ENCODE results near the gene HNRNPF.
"Not testable (repeated sequence)": the region's sequence is repeated elsewhere in the genome, so short reads cannot be mapped to it uniquely, and the experiment has no call there.

The HNRNPF gene, protein sequence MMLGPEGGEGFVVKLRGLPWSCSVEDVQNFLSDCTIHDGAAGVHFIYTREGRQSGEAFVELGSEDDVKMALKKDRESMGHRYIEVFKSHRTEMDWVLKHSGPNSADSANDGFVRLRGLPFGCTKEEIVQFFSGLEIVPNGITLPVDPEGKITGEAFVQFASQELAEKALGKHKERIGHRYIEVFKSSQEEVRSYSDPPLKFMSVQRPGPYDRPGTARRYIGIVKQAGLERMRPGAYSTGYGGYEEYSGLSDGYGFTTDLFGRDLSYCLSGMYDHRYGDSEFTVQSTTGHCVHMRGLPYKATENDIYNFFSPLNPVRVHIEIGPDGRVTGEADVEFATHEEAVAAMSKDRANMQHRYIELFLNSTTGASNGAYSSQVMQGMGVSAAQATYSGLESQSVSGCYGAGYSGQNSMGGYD

DNA sequence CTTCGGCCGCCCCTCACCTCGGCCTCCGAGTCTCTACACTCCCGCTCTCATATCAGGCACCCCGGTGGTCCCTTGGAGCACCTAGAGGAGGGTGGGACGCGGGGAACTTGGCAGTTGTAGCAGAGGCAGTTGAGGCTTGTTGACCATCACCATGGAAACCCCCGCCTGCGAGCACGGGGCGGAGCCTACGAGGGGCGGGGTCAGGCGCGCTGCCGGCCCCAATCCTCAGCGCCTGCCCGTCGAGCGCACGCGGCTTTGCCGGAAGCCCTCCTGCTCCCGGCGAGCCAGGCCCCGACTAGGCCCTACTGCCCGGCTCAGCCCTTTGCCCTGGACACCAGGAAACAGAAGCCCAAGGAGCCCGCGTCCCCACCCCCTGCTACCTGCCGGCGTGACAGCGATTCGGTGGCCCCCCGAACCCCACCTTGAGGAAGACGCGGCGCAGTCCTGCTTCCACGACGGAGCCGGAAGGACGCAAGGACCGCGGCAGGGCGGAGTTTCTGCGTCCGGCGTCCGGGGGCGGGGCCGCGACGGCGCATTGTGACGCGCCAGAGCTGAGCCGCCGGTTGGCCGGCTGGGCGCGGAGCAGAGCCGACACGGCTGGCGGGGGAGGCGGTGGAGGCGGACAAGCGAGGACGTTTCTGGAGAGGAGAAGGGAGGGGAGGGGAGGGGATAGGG lies at the start of gene HNRNPF:
HNRNPF (minus strand) TSS at position 477 of the 675 bp plus-strand sequence. CDS start 21,302 bp downstream, outside the sequence.
- DNase-seq (ENCODE audit: low read depth), result peak; percentile 96

DNA sequence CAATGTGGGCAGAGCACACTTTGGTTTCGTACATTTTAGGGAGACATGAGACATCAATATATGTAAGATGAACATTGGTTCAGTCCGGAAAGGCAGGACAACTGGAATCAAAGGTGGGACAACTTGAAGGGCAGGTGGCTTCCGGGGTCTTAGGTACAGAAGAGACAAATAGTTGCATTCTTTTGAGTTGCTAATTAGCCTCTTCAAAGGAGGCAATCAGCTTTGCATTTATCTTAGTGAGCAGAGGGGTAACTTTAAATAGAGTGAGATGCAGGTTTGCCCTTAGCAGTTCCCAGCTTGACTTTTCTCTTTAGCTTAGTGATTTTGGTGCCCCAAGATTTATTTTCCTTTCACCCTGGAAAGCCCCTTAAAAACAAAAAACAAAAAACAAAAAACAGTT lies 49.2 kb upstream of the HNRNPF start:
- DNase-seq (ENCODE audit: low read depth), result no peak

DNA sequence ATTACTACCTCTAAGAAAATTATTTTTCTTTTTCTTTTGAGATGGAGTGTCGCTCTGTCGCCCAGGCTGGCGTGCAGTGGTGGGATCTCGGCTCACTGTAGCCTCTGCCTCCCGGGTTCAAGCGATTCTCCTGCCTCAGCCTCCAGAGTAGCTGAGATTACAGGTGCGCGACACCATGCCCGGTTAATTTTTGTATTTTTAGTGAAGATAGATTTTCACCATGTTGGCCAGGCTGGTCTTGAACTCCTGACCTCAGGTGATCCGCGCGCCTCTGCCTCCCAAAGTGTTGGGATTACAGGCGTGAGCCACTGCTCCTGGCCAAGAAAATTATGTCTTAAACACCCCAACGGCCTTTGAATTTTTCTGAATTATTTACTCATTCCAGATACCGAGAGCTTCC lies 47.6 kb upstream of the HNRNPF start:
- not testable (repeated sequence) for DNase-seq (ENCODE audit: low read depth)

DNA sequence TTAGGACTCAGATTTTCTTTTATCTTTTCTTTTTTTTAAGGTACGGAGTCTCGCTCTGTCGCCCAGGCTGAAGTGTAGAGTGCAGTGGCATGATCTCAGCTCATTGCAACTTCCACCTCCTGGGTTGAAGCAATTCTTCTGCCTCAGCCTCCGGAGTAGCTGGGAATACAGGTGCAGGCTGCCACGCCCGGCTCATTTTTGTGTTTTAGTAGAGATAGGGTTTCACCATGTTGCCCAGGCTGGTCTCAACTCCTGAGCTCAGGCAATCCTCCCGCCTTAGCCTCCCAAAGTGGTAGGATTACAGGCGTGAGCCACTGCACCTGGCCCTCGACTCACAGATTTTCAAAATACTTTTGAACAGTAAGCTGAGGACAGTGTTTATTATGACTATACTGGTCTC lies 45.0 kb upstream of the HNRNPF start:
- not testable (repeated sequence) for DNase-seq (ENCODE audit: low read depth)

DNA sequence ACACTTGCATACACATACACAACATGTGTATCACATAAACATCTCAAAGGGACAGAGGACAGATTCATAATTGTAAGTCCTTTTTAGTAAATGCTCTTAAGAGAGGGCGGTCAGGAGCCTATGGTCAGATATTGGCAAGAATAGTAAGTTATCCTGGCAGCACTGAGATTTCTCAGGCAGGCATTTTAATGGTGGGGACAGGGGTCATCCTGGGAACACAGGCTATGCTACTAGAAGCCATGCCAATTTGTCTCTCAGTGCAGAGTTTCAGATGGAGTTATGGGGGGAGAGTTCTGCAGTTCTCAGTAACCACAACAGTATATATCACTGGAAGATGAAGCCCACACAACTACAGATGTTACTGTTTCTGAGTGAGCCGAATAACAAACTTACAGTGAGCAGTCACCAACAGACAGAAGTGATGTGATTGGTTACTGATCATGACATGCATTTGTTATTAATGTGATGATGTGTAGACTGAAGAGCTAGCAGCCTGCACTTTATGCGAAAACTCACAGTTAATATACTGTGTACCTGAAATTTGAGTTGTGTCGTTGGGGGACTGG lies 44.4 kb upstream of the HNRNPF start:
- DNase-seq (ENCODE audit: low read depth), result no peak

DNA sequence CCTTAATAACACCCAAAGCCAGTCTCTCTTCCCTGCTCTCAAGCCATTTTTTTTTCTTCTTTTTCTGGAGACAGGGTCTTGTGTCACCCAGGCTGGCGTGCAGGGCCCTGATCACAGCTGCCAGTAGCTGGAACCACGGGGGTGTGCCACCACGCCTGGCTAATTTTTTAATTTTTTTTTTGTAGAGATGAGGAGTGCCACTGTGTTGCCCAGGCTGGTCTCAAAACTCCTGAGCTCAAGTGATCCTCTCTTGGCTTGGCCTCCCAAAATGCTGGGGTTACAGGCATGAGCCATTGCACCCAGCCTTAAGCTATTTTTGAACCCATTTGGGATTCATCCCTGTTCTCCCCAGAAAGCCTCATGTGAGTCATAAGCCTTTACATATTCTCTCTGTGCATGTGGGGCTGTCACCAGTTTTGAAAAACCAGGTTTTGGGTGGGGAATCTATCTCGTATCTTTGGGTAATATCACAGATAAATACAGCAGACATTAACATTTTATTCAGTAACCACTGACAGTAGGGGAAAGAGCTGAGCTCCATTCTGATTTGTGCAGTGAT lies 43.4 kb upstream of the HNRNPF start:
- no peak for DNase-seq (ENCODE audit: low read depth)

DNA sequence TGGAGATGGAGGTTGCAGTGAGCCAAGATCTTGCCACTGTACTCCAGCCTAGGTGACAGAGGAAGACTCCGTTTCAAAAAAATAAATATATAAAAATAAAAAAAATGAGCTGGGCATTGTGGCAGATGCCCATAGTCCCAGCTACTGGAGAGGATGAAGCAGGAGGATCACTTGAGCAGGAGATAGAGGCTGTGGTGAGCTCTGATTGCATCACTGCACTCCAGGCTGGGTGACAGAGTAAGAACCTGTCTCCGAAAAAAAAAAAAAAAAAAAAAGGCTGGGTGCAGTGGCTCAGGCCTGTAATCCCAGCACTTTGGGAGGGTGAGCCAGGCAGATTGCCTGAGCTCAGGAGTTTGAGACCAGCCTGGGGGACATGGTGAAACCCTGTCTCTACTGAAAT lies 39.8 kb upstream of the HNRNPF start:
- DNase-seq (ENCODE audit: low read depth), result no peak

DNA sequence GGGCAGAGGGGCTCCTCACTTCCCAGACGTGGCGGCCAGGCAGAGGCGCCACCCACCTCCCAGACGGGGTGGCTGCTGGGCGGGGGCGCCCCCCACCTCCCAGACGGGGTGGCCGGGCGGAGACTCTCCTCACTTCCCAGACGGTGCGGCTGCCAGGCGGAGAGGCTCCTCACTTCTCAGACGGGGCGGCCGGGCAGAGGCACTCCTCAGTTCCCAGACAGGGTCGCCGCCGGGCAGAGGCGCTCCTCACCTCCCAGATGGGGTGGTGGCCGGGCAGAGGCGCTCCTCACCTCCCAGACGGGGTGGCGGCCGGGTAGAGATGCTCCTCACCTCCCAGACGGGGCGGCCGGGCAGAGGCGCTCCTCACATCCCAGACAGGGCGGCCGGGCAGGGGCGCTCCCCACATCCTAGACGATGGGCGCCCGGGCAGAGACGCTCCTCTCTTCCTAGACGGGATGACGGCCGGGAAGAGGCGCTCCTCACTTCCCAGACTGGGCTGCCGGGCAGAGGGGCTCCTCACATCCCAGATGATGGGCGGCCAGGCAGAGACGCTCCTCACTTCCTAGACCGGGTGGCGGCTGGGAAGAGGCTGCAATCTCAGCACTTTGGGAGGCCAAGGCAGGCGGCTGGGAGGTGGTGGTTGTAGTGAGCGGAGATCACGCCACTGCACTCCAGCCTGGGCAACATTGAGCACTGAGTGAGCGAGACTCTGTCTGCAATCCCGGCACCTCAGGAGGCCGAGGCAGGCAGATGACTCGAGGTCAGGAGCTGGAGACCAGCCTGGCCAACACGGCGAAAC lies 37.4 kb upstream of the HNRNPF start:
- not testable (repeated sequence) for DNase-seq (ENCODE audit: low read depth)

DNA sequence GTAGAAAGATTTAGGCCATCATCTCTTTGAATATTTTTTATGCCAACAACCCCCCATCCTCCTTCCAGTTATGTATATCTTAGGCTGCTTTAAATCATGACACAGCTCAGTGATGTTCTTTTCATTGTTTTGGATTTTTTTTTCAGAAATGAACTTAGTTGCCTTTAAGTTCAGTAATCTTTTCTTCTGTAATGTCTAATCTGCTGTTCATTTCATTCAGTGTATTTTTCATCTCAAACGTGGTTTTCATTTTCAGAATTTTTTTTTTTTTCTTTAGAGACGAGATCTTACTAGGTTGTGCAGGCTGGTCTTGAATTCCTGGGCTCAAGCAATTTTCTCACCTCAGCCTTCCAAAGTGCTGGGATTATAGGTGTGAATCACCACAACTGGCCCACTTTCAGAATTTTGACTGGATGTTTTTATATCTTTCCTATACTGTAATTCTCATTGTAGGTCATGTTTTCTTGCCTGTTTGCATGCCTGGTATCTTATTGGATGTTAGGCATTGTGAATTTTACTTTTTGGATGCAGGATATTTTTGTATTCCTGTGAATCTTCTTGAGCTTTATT lies 36.0 kb upstream of the HNRNPF start:
- no peak for DNase-seq (ENCODE audit: low read depth)

DNA sequence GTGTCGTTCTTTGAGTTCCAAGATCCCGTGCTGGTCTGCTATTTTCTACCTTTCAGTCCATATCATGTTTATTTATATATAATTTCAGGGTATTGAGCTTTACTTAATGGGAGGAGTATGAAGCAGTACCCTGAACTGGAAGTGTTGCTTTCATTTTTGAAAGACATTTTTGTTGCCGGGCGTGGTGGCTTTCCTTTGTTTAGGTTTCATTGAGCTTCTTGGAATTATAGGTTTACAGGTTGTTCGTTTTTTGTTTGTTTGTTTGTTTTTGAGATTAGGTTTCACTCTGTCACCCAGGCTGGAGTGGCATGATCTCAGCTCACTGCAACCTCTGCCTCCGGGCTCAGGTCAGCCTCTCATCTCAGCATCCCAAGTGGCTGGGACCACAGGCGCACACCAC lies 35.3 kb upstream of the HNRNPF start:
- no peak for DNase-seq (ENCODE audit: low read depth)

DNA sequence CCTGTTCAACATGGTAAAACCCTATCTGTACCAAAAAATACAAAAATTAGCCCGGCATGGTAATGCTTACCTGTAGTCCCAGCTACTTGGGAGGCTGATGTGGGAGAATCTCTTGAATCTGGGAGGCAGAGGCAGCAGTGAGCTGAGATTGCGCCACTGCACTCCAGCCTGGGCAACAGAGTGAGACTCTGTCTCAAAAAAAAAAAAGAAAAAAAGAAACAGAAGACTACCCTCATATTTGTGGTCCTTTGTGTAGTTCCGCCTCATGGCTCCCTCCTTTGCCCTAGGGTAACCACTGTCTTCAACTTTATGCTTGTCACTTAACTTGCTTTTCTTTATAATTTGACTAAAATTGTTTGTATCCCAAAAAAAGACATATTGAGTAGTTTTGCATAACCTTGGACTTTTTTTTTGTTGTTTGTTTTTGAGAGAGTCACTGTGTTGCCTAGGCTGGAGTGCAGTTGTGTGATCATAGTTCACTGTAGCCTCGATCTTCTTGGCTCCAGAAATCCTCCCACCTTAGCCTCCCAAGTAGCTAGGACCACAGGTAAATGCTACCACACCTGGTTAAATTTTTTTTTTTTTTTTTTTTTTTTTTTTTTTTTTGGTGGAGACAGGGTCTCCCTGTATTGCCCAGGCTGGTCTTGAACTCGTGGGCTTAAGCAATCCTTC lies 31.6 kb upstream of the HNRNPF start:
- DNase-seq (ENCODE audit: low read depth), result no peak

DNA sequence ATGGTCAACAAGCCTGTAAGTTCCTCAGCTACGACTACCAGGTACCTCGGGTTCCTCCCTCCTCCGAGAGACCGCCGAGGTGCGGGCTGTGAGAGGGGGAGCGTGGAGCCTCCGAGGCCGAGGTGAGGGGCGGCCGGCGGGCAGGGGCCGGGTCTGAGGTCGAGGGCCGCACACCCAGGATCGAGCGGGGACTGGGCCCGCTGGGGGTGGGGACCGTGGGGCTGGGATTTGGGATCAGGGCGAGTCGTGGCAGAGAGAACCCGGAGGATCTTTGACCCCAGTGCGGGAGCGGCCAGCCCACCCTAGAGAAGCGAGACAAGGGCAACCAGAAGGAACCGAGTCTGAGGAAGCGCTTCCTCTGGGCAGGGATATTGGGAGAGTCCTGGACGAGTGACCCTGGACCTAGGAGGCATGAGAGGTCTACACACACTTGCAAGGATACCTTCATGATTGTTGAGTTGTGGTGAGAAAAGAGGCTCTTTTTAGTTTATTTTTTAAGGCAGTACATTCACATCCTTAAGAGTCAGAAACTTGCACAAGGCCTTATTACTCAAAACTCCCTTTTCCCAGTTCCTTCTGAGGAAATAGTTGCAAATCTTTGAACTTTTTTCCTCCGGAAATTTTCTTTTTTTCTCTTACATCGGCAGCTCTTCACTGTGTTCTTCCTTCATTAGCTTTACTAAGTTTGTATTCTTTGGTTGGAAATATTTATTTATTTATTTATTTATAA lies 28.3 kb upstream of the HNRNPF start:
- peak; percentile 28 for DNase-seq (ENCODE audit: low read depth)

DNA sequence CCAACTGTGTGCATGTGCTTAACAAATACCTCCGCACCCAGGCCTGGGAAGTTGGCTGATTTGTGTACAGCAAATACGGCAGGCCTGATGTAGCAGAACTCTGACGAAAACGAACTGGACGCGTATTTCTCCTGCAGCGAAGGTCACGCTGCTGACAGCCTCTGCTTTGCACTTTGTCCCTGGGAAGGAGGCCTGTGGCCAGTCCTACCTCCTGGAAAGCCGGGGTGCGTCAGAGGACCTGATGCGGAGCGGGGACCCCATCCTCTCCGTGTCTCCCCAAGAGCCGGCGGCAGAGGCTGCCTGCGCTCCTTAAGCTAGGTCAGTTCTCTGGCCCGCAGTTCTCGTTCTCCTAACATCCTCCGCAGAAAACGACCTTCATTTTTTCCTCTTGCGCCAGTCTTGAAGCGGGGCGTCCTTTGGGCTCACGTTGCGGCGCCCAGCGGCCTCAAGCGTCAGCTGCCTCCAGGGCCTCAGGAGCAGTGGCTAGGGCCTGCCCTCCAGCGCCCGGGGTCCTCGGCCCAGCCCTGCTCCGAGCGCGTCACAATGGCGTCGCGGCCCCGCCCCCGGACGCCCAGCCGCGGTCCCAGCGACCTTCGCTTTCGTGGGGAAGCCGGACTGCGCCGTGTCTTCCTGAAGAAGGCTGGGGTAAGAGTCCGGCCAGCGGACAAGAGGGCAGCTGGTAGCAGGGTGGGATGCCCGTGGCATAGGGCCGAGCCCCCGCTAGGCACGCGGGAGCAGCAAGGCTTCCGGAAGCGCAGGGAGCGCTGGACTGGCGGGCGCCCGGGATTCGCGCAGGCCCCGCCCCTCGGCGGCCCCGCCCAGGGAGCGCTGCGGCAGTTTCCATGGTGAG lies 27.5 kb upstream of the HNRNPF start, which contains the start of gene ZNF487:
ZNF487 (plus strand) TSS at position 821 of the 850 bp plus-strand sequence. CDS start 38,703 bp downstream, outside the sequence.
- DNase-seq (ENCODE audit: low read depth), result peak; percentile 90

DNA sequence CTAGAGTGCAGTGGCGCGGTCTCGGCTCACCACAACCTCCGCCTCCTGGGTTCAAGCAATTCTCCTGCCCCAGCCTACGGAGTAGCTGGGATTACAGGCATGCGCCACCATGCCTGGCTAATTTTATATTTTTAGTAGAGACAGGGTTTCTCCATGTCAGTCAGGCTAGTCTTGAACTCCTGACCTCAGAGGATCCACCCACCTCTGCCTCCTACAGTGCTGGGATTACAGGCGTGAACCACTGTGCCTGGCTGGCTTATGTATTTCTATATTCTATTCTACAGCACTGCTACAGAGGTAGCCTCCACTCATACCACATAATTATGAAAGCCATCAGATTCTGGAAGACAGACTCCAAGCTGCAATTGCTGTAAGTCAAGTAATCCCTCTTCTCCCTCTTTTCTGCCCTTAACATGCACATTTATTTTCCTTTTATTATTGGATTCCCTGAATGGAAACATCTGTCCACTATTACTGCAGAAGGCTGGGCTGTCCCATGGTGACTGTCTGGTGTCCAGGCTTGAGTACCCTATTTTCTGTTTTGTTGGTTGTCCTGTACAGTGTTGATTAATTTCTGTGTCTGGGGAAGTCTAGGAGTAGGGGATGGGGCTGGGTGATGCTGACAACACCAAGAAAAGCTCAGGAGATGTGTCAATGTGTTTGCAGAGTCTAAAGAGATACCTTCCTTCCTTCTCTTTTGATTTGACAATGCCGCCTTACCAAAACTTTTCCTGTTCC lies 22.1 kb upstream of the HNRNPF start:
- DNase-seq (ENCODE audit: low read depth), result no peak

DNA sequence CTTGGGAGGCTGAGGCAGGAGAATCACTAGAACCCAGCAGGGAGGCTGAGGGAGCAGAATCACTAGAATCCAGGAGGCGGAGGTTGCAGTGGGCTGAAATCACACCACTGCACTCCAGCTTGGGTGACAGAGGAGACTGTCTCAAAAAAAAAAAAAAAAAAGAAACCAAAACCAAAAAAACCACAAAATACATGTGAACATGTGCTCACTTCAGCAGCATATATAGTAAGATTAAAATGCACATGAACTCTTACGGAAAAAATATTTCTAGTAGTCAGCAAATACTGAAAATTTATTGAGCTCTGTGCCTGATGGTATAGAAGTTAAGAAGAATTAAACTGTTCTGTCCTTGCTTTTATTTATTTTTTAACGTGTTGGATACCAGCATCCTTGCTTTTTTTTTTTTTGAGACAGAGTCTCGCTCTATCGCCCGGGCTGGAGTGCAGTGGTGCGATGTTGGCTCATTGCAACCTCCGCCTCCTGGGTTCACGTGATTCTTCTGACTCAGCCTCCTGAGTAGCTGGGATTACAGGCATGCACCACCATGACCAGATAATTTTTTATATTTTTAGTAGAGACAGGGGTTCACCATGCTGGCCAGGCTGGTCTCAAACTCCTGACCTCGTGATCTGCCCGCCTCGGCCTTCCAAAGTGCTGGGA lies 18.3 kb upstream of the HNRNPF start:
- no peak for DNase-seq (ENCODE audit: low read depth)

DNA sequence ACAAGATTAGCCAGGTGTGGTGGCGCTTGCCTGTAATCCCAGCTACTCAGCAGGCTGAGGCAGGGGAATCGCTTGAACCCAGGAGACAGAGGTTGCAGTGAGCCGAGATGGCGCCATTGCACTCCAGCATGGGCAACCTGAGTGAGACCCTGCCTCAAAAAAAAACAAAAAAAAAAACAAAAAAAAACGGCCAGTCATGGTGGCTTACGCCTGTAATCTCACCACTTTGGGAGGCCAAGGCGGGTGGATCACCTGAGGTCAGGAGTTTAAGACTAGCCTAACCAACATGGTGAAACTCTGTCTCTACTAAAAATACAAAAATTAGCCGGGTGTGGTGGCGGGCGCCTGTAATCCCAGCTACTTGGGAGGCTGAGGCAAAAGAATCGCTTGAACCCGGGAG lies 17.5 kb upstream of the HNRNPF start:
- DNase-seq (ENCODE audit: low read depth), result not testable (repeated sequence)

DNA sequence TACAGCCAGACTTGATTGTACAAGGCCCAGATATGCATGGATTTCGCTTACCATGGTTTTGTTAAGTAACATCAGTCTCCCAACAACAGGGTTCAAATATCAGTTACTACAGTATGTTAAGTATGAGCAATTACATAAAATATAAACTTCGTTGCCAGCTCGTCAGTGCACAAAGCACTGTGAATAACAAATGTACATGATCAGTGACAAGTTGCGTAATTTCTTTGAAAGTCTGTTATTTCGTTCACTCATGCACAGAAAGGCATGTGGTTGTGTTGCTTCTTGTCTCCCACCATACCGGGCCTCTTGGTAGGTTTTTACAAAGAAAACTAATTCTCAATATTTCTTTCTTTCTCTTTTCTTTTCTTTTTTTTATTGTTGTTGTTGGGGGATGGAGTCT lies 15.4 kb upstream of the HNRNPF start:
- DNase-seq (ENCODE audit: low read depth), result no peak

DNA sequence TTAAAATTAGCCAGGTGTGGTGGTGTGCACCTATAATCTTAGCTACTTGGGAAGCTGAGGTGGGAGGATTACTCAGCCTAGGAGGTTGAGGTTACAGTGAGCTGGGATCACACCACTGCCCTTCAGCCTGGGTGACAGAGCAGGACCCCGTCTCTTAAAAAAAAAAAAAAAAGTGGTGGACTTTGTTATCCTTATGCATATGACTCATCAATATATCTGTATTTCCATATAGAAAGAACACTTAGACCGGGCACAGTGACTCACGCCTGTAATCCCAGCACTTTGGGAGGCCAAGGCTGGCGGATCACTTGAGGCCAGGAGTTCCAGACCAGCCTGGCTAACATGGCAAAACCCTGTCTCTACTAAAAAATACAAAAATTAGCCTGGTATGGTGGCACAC lies 13.0 kb upstream of the HNRNPF start:
- DNase-seq (ENCODE audit: low read depth), result not testable (repeated sequence)

Data from iris pigment epithelial cell (primary cell).